ENCODE measurements around the gene SINHCAF. TPM values are rescaled to one million over a fixed set of nuclear protein-coding genes. Genes with fewer than 3 reads are reported as not detected.

SINHCAF gene
- total and polyA plus RNA-seq, 2 of the 8 experiments (the other 6 are each of a cell fraction or from before 2014, with no cell fraction given), result 138 to 576 TPM

DNA sequence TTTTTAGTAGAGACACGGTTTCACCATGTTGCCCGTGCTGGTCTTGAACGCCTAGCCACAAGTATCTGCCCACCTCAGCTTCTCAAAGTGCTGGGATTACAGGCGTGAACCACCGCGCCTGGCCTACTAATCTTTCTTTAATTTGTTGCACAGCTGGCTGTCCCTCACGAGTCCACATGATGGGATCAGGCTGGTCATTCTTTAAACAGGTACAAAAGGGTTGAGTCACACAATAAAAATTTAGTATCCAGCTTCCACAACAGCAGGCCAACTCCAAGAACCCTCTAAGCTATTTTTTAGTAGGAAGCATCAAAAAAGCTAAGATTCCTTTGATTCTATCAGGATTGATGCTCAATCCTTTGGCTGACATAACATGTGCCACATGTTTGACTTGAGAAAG, 17.8 kb downstream of the SINHCAF start (continued):
- TF ChIP-seq KDM4A (IDR thresholded peaks at IDR 0.05; ENCODE audit: low read depth, low read length, severe bottlenecking) (no peak), TEAD4 (IDR thresholded peaks at IDR 0.05; ENCODE audit: low read depth, low read length) (no peak), NRF1 (IDR thresholded peaks at IDR 0.05; ENCODE audit: low read depth, low read length) (no peak)
